GM18907 (cell line): ENCODE results near the gene ZNF532.
A peak's percentile ranks its signal among the peaks of the same experiment; 100 is the strongest.
"Not testable (repeated sequence)": the region's sequence is repeated elsewhere in the genome, so short reads cannot be mapped to it uniquely, and the experiment has no call there.

ENCODE experiments used
- ATAC-seq: cut with Tn5 transposase; IDR thresholded peaks from one replicate; pipeline ENCODE4 v1.9.1; 2021; ENCODE audit warnings: mild to moderate bottlenecking, moderate library complexity; ENCODE audit not compliant: unreplicated experiment

ZNF532 gene

DNA sequence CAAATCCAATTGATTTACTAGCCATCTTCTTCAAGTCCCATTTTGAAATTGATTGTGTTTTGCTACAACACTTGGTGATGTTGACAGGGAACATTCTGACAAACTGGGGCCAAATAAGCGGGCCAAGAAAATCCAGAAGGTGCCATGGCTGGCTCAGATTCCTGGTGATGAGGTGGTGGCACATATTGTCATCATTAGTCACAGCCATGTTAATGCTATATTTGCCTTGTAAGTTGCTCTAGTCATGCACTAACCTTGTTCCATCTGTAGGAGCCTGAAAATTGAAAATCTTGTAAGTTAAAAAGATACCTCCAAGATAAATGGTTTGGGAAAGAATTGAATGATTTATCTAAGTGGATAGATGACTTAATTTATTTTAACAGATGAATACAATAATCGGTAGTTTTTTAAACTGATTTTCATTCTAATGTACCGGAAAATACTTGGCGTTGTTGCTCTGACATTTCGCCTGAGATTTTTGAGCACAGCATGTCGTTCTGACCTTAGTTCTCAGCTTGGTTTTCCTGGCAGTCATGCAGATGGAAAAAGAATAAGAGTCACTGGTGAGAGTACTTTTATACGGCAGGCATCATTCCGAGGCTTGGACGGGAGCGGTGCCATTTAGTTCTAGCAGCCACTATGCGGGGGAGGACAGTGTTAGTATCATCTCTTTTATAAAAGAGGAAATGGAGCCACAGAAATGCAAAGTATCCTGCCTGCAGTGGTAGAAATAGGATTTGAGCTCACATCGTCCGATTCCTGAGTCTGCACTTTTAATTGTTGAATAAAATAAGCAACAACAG lies 133.9 kb downstream of the ZNF532 start:
- peak; percentile 50 for ATAC-seq

DNA sequence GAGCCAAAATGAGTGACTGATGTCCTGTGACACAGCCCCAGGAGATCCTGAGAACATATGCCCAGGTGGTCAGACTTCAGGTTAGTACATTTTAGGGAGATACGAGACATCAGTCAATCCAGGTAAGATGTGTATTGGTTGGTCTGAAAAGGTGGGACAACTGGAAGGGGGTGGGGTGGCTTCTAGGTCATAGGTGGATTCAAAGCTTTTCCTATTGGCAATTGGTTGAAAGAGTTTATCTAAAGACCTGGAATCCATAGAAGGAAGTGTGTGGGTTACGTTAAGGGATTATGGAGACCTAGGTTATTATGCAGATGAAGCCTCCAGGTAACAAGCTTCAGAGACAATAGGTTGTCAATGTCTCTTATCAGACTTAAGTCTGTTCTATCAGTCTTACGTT lies 136.5 kb downstream of the ZNF532 start:
- no peak for ATAC-seq

DNA sequence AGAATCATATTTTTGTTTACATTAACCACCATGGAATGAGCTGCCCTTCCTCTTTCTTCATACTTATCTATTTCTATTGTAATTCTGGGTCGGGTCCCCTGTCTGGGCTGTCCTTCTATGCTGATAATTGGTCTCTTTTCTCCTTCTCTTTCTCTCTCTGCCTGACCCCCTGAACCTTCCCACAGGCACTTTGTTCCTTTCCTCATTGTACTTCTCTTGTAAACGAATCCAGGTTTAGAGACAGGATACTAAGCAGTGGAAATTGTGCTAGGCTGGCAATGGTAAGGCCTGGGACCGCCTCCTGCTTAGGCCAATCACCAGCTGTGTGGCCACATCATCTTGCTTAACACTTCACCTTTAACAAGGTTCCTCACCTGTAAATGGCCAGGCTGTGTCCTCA lies 137.0 kb downstream of the ZNF532 start:
- no peak for ATAC-seq

DNA sequence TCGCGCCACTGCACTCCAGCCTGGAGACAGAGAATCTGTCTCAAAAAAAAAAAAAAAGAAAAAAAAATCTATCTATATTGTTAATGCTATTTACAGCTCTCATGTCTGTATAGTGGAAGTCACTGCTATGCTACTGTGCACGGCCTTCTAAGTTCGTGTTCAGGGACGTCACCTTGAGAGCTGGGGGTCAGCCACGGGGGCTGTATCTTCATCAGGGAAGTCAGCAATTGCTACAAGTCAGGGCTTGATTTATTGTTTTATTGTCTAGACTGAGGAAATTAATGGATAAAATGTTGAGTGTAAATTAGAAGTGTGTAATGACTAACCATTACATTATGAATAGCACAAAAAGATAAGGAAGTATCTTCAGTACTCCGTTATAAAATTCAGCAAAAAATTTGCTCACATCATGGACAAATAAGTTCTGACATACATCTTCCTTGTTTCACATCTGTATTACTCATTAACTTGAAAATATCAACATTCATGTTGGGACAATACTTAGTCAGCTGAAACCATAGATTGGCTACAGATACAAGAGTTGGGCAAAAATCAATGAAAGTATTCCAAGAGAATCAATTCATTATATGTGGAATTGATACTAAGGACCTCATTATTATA lies 138.4 kb downstream of the ZNF532 start:
- no peak for ATAC-seq

DNA sequence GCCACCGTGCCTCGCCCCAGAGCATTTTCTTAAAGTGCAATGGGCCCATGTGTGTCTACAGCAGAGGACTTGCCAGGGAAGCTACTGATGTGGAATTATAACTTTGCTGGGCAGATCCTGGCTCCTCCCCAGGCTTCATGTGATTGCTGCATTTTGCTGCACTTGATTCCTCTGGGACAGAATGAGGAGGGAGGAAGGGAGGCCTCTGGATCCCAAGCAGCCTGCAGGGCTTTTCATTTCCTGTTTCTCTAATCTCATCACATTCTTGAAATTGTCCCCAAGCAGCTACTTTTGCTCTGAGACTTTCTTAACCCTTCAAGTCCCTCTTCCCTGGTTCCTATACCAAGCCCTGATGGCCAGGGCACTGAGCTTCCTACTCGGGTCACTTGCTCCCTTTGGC lies 140.6 kb downstream of the ZNF532 start:
- no peak for ATAC-seq

DNA sequence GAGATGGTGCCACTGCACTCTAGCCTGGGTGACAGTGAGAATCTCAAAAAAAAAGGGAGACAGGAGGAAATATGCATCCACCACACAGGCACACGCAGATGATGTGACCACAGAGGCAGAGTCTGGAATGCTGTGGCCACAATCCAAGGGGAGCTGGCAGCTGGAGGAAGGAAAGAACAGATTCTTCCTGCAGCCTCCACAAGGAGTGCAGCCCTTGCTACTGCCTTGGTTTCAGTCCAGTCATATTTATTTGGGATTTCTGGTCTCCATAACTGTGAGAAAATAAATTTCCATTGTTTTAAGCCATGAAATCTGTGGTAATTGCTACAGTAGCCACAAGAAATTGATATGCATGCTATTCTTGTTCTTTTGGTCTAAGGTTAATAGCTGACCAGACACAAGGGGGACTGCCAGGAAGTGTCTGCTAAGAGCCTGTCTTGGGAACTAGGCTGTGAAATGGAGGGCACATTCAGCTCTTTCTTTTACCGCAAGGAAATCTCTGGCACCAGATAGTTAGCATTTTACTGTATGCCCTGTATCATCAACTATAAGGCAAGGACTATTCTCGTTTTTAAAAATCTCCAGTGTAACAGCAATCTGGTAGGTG lies 141.9 kb downstream of the ZNF532 start:
- ATAC-seq = no peak

DNA sequence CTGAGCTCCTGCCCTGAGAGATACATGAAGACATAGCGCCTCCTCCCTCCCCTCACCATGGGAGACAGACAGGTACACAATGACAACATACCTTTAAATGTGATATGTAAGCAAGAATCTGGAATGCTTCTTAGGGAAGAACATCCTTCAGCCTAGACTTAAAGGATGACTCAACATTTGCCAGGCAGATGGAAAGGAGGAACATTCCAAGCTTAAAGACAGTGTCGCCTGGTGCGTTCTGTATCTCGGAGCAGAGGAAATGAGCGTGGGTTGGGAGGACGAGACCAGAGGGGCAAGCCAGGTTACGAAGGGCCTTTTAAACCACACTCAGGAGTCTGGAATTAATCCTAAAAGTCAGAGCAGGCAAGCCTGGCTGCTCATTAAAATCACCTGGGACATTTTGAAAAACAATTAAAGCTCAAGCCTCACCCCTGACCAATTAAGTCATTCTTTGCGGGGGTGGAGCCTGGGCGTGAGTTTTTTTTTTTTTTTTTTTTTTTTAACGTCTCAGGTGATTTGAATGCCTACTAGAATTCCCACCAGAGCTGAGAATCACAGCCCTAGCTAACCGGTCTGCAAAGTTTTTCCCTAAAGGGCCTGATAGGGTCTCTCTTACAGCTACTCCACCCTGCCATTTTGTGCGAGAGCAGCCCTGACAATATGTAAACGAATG lies 143.8 kb downstream of the ZNF532 start:
- ATAC-seq = no peak

DNA sequence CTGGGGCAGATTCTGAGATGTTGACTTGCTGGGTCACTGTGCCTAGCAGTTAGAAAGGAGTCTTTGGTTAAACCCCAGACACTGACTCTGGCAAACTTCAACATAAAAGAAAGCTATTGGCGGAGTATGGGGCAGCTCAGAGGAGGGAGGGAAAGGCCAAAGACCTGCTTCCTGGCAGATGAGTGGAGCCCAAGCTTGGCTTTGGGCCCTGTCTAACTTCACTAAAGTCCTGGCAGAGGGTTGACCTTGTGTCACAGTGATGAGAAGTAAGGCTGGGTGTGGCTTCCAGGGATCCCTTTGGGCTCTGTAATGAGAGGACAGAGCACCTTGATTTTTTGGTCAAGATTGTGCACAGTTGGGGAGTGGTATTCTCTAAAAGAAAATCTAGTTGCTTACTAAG lies 145.2 kb downstream of the ZNF532 start:
- ATAC-seq = no peak

DNA sequence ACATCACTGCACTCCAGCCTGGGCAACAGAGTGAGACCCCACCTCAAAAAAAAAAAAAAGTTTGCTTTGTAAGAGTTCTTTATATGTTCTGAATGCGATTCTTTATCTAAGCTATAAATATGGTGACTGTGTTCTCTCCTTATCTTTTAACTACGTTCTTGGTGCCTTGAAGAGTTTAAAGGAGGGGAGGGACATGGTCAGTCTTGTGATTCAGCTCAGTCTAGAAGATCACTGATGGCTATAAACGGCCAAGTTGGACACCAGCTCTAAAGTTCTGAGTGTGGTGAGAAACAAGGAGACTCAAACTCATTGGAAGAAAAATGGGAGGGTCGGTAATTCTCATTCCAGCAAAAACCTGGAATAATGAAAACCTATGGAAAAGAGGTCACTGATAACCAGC lies 146.6 kb downstream of the ZNF532 start:
- no peak for ATAC-seq

DNA sequence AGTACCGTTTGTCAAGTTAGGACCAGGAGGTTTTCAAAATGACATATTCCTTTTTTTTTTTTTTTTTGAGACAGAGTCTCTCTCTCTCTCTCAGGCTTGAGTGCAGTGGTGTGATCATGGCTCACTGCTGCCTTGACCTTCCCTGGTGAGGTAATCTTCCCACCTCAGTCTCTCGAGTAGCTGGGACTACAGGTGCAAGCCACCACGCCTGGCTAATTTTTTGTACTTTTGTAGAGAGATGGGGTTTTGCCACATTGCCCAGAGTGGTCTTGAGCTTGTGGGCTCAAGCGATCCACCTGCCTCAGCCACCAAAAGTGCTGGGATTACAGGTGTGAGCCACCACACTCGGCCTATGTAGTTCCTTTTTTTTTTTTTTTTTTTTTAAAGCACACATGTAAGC lies 147.1 kb downstream of the ZNF532 start:
- no peak for ATAC-seq

DNA sequence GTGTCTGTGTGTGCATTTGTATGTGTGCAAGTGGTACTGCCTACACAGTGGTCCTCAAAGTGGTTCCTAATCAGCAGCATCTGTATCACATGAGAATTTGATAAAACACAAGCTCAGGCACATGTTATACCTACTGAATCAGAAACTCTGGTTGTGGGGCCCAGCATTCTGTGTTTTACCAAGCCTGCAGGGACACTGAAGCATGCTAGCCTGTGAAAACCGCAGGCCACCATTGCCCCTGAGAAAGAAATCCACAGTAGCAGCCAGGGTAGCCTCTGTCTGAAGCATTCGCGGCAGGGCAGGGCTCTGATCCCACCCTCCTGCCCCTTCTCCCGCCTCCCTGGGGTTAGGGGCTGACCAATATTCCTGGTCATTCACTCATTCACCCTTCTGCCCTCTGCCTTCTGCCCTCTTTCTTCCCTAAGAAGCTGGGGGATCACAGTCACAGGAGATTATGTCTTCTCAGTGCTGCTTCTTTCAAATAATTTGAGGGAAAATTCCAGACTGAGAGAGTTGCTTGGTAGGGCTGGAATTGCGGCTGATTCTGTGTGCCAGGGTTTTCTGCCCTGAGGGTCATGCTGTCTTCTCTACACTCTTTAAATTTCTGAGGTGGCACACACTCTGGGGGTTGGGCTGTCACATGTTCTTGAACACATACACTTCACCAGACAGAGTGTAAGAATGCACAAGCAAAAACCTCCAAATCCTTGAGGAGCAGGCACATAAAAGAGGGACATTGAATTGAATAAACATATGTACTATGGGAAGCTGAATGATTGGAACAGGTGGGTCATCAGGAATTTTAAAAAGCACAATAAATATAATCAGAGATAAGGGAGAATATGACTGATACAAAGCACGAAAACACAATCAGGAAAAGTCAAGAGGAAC lies 148.4 kb downstream of the ZNF532 start:
- ATAC-seq = no peak

DNA sequence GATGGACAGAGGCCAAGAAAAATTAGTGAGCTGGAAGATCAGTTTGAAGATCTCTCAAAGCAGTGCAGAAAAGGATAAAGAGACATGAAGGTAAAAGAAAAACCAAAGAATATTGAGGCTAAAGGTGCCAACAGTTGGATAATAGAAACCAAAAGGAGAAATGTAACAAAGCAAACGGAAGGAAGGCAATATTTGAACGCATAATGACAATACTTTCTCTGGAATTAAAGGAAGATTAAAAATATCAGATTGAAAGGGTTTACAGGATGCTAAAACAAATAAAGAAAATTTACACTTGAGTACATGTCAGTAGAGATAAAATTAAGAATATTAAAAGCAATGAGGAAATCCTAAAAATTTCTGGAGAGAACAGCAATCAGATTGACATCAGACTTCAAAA lies 149.1 kb downstream of the ZNF532 start:
- ATAC-seq = no peak

DNA sequence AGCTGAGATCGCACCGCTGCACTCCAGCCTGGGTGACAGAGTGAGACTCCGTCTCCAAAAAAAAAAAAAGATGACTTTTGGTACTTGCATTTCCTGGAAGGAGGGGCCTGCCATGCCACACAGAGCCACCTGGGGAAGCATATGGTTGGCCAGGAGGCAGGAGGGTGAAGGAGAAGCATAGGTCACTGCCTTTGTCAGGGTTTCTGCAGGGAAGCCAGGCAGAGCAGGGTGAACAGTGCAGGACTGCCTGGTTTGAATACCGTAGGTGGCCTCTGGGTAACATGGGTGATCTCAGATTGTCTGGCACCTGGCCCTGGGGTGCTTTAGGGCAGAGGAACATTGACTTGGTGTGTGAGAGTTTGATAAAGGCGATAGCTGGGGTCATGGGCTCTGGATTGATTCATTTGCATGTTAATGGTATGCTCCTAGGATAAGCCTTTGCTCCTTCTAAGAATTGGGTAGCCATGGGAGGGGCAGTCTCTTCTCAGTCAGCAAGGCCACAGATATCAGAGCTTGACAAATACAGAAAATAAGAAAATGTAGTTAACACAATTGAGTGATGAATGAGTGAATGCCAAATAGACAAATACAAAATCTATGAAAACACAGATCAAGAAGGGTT lies 151.0 kb downstream of the ZNF532 start:
- ATAC-seq = no peak

DNA sequence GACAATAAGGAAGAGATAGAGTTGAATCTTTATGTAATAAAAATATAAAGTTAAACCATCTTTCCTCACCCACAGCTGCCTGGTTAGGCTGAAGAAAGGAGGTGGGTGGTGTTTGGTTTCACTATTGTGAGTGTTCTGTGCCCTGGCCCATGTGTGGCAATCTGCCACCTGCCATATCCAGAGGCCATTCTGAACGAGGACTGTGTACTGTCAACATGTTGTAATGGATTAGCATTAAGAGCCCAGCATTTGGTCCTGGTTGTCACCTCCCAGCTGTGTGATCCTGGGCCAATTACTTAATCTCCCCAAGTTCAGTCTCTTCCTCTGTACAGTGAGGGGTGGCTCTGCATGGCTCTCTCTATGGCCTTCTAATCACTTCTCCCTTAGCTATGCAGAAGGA lies 156.8 kb downstream of the ZNF532 start:
- ATAC-seq = no peak

DNA sequence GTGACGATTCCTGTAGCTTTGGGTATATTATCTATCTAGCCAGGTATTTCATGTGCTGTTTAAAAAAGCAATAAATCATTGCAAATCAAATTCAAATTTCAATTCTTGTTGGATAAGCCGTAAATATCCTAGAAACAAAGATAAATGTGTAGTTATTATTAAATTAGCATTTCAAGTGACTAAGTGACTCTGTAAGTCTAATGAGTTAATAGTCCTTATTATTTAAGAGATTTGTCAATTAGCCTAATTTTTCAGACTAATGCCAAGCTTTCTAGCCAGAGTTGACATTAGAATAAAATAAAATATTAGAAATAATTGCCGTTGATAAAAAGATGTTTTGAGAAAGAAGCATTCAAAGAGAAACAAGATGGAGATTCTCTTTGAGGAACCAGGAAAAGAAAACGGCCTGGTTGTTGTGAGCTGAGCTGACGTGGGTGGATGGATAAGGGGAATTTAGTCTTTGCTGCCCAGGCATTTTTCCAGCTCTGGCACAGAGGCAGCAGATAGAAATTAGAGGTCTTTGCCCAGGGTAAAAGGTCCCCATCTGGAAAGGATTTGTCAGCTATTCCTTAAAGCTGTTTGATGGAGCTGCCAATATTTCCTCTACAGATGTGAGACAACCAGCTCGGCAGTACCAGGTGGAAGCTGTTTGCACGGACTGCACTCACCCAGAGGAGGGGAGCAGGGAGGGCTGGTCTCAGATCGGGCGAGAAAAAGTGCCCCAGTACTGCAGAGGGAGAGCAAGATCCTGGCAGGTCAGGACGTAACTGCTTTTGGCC lies 157.7 kb downstream of the ZNF532 start:
- ATAC-seq = no peak

DNA sequence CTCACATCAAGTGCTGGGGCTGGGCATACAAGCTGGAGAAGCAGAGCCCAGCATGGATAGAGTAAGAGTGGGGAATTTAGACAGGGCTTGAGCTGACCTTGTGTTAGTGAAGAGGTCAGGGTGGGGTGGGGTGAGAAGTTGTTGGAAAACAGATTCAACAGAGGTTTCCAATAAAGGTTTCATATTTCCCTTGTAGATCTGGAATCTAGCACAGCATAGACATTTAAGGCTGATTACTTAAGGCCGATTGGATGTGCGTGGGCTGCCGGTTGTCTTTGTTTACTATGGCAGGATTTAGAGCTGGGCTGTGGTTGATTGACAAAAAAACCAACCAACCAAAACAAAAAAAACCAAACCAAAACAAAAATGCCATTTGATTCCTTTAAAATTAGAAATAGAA lies 160.2 kb downstream of the ZNF532 start:
- ATAC-seq = no peak

DNA sequence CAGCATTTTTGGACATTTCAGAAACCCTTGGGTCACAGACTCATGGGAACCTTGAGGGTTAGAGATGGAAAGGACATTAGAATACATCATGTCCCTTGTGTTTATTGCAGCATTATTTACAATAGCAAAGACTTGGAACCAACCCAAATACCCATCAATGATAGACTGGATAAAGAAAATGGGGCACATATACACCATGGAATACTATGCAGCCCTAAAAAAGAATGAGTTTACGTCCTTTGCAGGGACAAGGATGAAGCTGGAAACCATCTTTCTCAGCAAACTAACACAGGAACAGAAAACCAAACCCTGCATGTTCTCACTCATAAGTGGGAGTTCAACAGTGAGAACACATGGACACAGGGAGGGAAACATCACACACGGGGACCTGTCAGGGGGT lies 160.9 kb downstream of the ZNF532 start:
- ATAC-seq = not testable (repeated sequence)

DNA sequence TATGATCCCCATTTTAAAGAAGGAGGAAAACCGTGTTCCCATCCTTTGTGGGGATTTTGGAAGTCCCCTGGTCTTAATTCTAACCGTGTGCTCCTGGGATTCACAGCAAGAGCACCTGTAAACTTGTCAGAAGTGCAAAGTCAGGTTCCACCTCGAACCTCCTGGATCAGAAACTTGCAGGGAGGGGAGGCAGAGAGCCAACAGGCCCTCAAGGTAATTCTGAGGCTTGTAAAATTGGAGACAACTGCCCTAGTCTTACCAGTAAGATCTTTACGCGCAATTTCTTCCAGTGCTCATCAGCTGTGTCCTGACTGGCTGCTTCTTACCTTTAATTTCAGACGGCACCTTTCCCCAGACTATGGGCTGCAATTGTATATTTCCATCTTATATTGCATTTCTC lies 161.7 kb downstream of the ZNF532 start:
- no peak for ATAC-seq

DNA sequence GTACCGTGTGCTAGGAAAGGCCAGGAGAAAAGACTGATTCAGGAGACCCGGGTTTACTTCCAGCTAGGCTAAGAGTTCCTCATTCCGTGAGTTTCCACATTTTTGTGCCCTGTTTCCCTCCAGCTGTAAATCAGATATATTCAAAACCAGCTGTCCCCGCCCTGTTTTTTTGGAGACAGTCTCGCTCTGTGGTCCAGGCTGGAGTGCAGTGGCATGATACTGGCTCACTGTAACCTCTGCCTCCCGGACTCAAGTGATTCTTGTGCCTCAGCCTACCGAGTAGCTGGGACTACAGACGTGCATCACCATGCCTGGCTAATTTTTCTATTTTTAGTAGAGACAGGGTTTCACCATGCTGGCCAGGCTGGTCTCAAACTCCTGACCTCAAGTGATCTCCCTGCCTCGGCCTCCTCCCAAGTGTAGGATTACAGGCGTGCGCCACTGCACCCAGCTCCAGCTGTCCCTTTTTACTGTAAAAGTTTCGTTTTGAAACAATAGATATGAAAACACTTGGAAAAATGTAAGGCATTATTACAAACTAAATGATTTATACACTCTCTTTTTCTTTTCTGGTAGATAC lies 162.2 kb downstream of the ZNF532 start:
- no peak for ATAC-seq
